Fibroblast of the conjunctiva (primary cell): ENCODE data around the gene UBE2S.
"Not testable (repeated sequence)": the region's sequence is repeated elsewhere in the genome, so short reads cannot be mapped to it uniquely, and the experiment has no call there.

ENCODE experiments used
- DNase-seq: peaks from one replicate; pipeline ENCODE4 v3.0.0-alpha.2; 2010; ENCODE audit warnings: low read depth

Gene UBE2S

GRCh38 chr19:55440411-55441105 lies 33.0 kb upstream of the UBE2S start:
- no peak for DNase-seq

GRCh38 chr19:55439052-55439451 lies 31.5 kb upstream of the UBE2S start:
- no peak for DNase-seq

- no peak for DNase-seq
Observed at GRCh38 chr19:55437410-55437809, 29.8 kb upstream of the UBE2S start.

GRCh38 chr19:55436847-55437246 lies 29.3 kb upstream of the UBE2S start:
- no peak for DNase-seq

GRCh38 chr19:55435020-55435419 lies 27.4 kb upstream of the UBE2S start:
- no peak for DNase-seq

- no peak for DNase-seq
Observed at GRCh38 chr19:55434356-55434919, 26.9 kb upstream of the UBE2S start.

GRCh38 chr19:55433292-55433691 lies 25.7 kb upstream of the UBE2S start:
- no peak for DNase-seq

- no peak for DNase-seq
Observed at GRCh38 chr19:55432241-55432959, 24.8 kb upstream of the UBE2S start.

GRCh38 chr19:55431183-55431582 lies 23.6 kb upstream of the UBE2S start:
- DNase-seq, result no peak

GRCh38 chr19:55426042-55426441 lies 18.5 kb upstream of the UBE2S start:
- DNase-seq, result no peak

- no peak for DNase-seq
Observed at GRCh38 chr19:55424518-55424917, 16.9 kb upstream of the UBE2S start.

GRCh38 chr19:55423225-55424005 lies 15.8 kb upstream of the UBE2S start:
- no peak for DNase-seq

- not testable (repeated sequence) for DNase-seq
Observed at GRCh38 chr19:55421281-55421680, 13.7 kb upstream of the UBE2S start.

- DNase-seq, result no peak
Observed at GRCh38 chr19:55419624-55420236, 12.1 kb upstream of the UBE2S start.

GRCh38 chr19:55419103-55419502 lies 11.5 kb upstream of the UBE2S start:
- no peak for DNase-seq

GRCh38 chr19:55418185-55418584 lies 10.6 kb upstream of the UBE2S start:
- DNase-seq, result peak; percentile 72

GRCh38 chr19:55410168-55410567 lies 2.6 kb upstream of the UBE2S start:
- DNase-seq, result no peak

GRCh38 chr19:55409179-55409578 lies 1.6 kb upstream of the UBE2S start:
- not testable (repeated sequence) for DNase-seq

- DNase-seq, result no peak
Observed at GRCh38 chr19:55408533-55408872, 915 bp upstream of the UBE2S start.

GRCh38 chr19:55407800-55408532 lies 378 bp upstream of the UBE2S start:
- DNase-seq, result peak; percentile 99

GRCh38 chr19:55406826-55407549 lies 600 bp downstream of the UBE2S start:
- no peak for DNase-seq
